ENCODE measurements around the gene BCKDHA. TPM values are rescaled to one million over a fixed set of nuclear protein-coding genes. Genes with fewer than 3 reads are reported as not detected.
"Not testable (repeated sequence)": the region's sequence is repeated elsewhere in the genome, so short reads cannot be mapped to it uniquely, and the experiment has no call there.

BCKDHA gene
- total RNA-seq, 1 experiment from 2014 or later: 19.4 TPM

DNA sequence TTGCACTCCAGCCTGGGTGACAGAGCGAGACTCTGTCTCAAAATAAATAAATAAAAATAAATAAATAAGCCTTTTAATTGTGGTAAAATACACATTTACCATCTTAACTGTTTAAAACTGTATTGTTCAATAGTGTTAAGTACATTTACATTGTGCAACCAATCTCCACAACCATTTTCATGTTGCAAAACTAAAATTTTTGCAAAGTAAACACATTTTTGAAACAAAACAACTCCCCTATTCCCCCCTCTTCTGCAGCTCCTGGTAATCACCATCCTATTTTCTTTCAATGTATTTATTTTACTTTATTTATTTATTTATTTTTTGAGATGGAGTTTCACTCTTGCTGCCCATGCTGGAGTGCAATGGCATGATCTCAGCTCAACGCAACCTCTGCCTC is 27.8 kb upstream of the BCKDHA start:
- no peaks in the 10 kb centered on the region for H3K4me1 Mint-ChIP-seq (ENCODE audit: low read depth, unreplicated experiment)
- DNase-seq: no peak
- BruUV-seq (replicated peaks): no TSS peak
- Histone ChIP-seq H3K27me3 (replicated peaks; ENCODE audit: control insufficient read depth, insufficient read depth, low read length) (no peaks in the 10 kb centered on the region), H3K4me1 (peaks cover 10% of the 10 kb centered on the region), H3K9me3 (no peaks in the 10 kb centered on the region), H3K36me3 (ENCODE audit: control insufficient read depth, insufficient read depth, low read length) (no peaks in the 10 kb centered on the region), H3K4me3 (ENCODE audit: low read depth, low read length) (no peak overlapping the region)
- H3K9me3 Mint-ChIP-seq (ENCODE audit: unreplicated experiment): no peaks in the 10 kb centered on the region
- TF ChIP-seq, protein P1, sequence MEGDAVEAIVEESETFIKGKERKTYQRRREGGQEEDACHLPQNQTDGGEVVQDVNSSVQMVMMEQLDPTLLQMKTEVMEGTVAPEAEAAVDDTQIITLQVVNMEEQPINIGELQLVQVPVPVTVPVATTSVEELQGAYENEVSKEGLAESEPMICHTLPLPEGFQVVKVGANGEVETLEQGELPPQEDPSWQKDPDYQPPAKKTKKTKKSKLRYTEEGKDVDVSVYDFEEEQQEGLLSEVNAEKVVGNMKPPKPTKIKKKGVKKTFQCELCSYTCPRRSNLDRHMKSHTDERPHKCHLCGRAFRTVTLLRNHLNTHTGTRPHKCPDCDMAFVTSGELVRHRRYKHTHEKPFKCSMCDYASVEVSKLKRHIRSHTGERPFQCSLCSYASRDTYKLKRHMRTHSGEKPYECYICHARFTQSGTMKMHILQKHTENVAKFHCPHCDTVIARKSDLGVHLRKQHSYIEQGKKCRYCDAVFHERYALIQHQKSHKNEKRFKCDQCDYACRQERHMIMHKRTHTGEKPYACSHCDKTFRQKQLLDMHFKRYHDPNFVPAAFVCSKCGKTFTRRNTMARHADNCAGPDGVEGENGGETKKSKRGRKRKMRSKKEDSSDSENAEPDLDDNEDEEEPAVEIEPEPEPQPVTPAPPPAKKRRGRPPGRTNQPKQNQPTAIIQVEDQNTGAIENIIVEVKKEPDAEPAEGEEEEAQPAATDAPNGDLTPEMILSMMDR (IDR thresholded peaks at IDR 0.05; ENCODE audit: insufficient read depth in 1 of 2, low read depth in 1 of 2, low read length in 1 of 2, severe bottlenecking in 1 of 2, unreplicated experiment in 1 of 2): no peak
- CTCF ChIA-PET: no interaction called here
- intact Hi-C loops (cut with micrococcal nuclease; ENCODE audit: unreplicated experiment): no loop called here
- POLR2A ChIA-PET: no interaction called here
- H3K27ac Mint-ChIP-seq (ENCODE audit: unreplicated experiment): no peak overlapping the region
- H3K27me3 Mint-ChIP-seq (ENCODE audit: insufficient read depth, unreplicated experiment): no peaks in the 10 kb centered on the region
- H3K4me3 Mint-ChIP-seq (ENCODE audit: unreplicated experiment): no peak overlapping the region
- H3K36me3 Mint-ChIP-seq (ENCODE audit: insufficient read depth, unreplicated experiment): no peaks in the 10 kb centered on the region

GRCh38 chr19:41371119-41371518 is 26.5 kb upstream of the BCKDHA start:
- H3K36me3 Mint-ChIP-seq (ENCODE audit: insufficient read depth, unreplicated experiment); H3K27me3 Mint-ChIP-seq (ENCODE audit: insufficient read depth, unreplicated experiment); H3K4me3 ChIP-seq (ENCODE audit: low read depth, low read length); H3K27ac Mint-ChIP-seq (ENCODE audit: unreplicated experiment); H3K4me3 Mint-ChIP-seq (ENCODE audit: unreplicated experiment); H3K4me1 Mint-ChIP-seq (ENCODE audit: low read depth, unreplicated experiment); intact Hi-C loops (cut with micrococcal nuclease; ENCODE audit: unreplicated experiment); H3K36me3 ChIP-seq (ENCODE audit: control insufficient read depth, insufficient read depth, low read length); DNase-seq; H3K9me3 Mint-ChIP-seq (ENCODE audit: unreplicated experiment); H3K27me3 ChIP-seq (replicated peaks; ENCODE audit: control insufficient read depth, insufficient read depth, low read length); BruUV-seq (replicated peaks); H3K9me3 ChIP-seq; CTCF ChIA-PET; POLR2A ChIA-PET: not testable (repeated sequence)
- peaks cover 10% of the 10 kb centered on the region for H3K4me1 ChIP-seq

DNA sequence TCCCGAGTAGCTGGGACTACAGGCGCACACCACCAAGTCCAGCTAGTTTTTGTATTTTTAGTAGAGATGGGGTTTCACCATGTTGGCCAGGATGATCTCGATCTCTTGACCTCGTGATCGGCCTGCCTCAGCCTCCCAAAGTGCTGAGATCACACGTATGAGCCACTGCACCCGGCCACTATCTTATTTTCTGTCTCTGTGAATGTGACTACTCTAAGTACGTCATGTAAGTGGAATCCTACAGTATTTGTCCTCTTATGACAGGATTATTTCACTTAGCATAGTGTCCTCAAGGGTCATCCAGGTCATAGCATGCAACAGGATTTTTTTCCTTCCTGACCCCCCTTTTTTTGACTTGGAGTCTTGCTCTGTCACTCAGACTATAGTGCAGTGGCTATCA is 26.1 kb upstream of the BCKDHA start:
- Mint-ChIP-seq H3K4me1 (ENCODE audit: low read depth, unreplicated experiment) (no peaks in the 10 kb centered on the region), H3K36me3 (ENCODE audit: insufficient read depth, unreplicated experiment) (no peaks in the 10 kb centered on the region), H3K27ac (ENCODE audit: unreplicated experiment) (no peak overlapping the region), H3K9me3 (ENCODE audit: unreplicated experiment) (no peaks in the 10 kb centered on the region), H3K27me3 (ENCODE audit: insufficient read depth, unreplicated experiment) (no peaks in the 10 kb centered on the region), H3K4me3 (ENCODE audit: unreplicated experiment) (no peak overlapping the region)
- Histone ChIP-seq H3K9me3 (no peaks in the 10 kb centered on the region), H3K4me3 (ENCODE audit: low read depth, low read length) (no peak overlapping the region), H3K27me3 (replicated peaks; ENCODE audit: control insufficient read depth, insufficient read depth, low read length) (no peaks in the 10 kb centered on the region), H3K4me1 (peaks cover 10% of the 10 kb centered on the region), H3K36me3 (ENCODE audit: control insufficient read depth, insufficient read depth, low read length) (no peaks in the 10 kb centered on the region)
- TF ChIP-seq, protein P1 (IDR thresholded peaks at IDR 0.05; ENCODE audit: insufficient read depth in 1 of 2, low read depth in 1 of 2, low read length in 1 of 2, severe bottlenecking in 1 of 2, unreplicated experiment in 1 of 2): no peak
- intact Hi-C loops (cut with micrococcal nuclease; ENCODE audit: unreplicated experiment): no loop called here
- no peak for DNase-seq
- CTCF ChIA-PET: no interaction called here
- no TSS peak for BruUV-seq (replicated peaks)
- POLR2A ChIA-PET: no interaction called here

- H3K9me3 ChIP-seq: no peaks in the 10 kb centered on the region
- Mint-ChIP-seq H3K4me1 (ENCODE audit: low read depth, unreplicated experiment) (no peaks in the 10 kb centered on the region), H3K9me3 (ENCODE audit: unreplicated experiment) (no peaks in the 10 kb centered on the region), H3K4me3 (ENCODE audit: unreplicated experiment) (no peak overlapping the region), H3K27me3 (ENCODE audit: insufficient read depth, unreplicated experiment) (no peaks in the 10 kb centered on the region), H3K27ac (ENCODE audit: unreplicated experiment) (no peak overlapping the region), H3K36me3 (ENCODE audit: insufficient read depth, unreplicated experiment) (no peaks in the 10 kb centered on the region)
- ChIA-PET POLR2A (no interaction called here), CTCF (no interaction called here)
- TF ChIP-seq, protein P1 (IDR thresholded peaks at IDR 0.05; ENCODE audit: insufficient read depth in 1 of 2, low read depth in 1 of 2, low read length in 1 of 2, severe bottlenecking in 1 of 2, unreplicated experiment in 1 of 2): no peak
- no TSS peak for BruUV-seq (replicated peaks)
- DNase-seq: no peak
- no peaks in the 10 kb centered on the region for H3K36me3 ChIP-seq (ENCODE audit: control insufficient read depth, insufficient read depth, low read length)
- peaks cover 7% of the 10 kb centered on the region for H3K4me1 ChIP-seq
- H3K4me3 ChIP-seq (ENCODE audit: low read depth, low read length): no peak overlapping the region
- intact Hi-C loops (cut with micrococcal nuclease; ENCODE audit: unreplicated experiment): no loop called here
- no peaks in the 10 kb centered on the region for H3K27me3 ChIP-seq (replicated peaks; ENCODE audit: control insufficient read depth, insufficient read depth, low read length)
Measured at GRCh38 chr19:41372501-41372900, 25.1 kb upstream of the BCKDHA start.
